Embryonic facial prominence (tissue), 1 donor: ENCODE results near the gene SLC23A2.

ENCODE experiments used
- DNase-seq: peaks from one replicate; pipeline ENCODE4 v3.0.0-alpha.2; 2016; ENCODE audit errors: extremely low spot score

Gene SLC23A2

GRCh38 chr20:4814696-4815252, 186.5 kb downstream of the SLC23A2 start:
- no peak for DNase-seq

- DNase-seq = no peak
These were observed 187.2 kb downstream of the SLC23A2 start for GRCh38 chr20:4813863-4814695.

- no peak for DNase-seq
These were observed 188.0 kb downstream of the SLC23A2 start for GRCh38 chr20:4813076-4813862.

GRCh38 chr20:4812641-4813075, 188.7 kb downstream of the SLC23A2 start:
- no peak for DNase-seq

GRCh38 chr20:4812216-4812615, 189.1 kb downstream of the SLC23A2 start:
- no peak for DNase-seq

- DNase-seq = no peak
These were observed 189.6 kb downstream of the SLC23A2 start for GRCh38 chr20:4811661-4812181.

GRCh38 chr20:4811257-4811656, 190.1 kb downstream of the SLC23A2 start:
- DNase-seq = no peak

GRCh38 chr20:4810426-4811019, 190.8 kb downstream of the SLC23A2 start:
- DNase-seq = no peak

GRCh38 chr20:4809707-4810106, 191.6 kb downstream of the SLC23A2 start:
- no peak for DNase-seq

GRCh38 chr20:4808872-4809271, 192.4 kb downstream of the SLC23A2 start:
- no peak for DNase-seq

GRCh38 chr20:4805663-4806449, 195.5 kb downstream of the SLC23A2 start:
- DNase-seq = no peak

GRCh38 chr20:4802527-4802926, 198.8 kb downstream of the SLC23A2 start:
- no peak for DNase-seq
